ENCODE data around the gene MRPL40.

DNA sequence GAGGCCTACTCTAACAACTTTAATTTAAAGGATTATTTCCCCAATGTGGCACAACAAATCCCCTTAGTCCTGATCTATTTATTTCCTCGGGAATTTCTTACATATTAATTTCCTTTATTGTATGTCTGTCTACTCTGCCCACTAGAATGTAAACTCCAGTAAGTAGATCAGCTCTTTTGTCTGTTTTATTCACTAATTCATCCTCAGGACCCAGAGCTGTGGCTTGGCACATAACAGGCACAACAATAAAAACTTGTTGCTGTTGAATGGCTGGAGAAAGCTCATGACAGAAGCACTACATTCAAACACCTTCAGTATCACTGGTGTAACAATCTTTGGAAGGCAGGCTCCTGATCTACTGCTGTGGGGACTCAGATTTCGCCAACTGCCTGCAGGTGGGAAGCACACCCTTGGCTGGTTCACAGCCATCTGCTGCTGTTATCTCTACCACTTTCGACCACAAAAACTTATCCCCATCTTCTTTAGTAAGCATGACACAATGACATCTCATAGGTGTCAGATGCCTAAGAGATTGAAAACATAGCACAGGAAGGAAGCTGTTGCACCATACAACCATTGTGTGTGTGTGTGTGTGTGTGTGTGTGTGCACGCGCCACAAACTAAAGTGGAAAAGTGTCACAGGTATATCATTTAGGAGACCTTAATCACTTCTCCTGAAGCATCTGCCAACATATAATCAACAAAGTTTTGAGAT lies 12.7 kb upstream of the MRPL40 start:
- no peak for TF ChIP-seq CTCF (IDR thresholded peaks at IDR 0.05; ENCODE audit: low read length)
- TF ChIP-seq EZH2 (optimal IDR thresholded peaks at IDR 0.05; ENCODE audit: low read depth, low read length) = no peak
- TF ChIP-seq EZH2phosphoT487 (IDR thresholded peaks at IDR 0.05; ENCODE audit: low read length) = no peak

All from MM.1S (cell line).